SU-DHL-6 (cell line): ENCODE measurements around the gene C10orf71.

ENCODE experiments used
- H2AFZ ChIP-seq: fragments of 200-600 bp; sonication (generic); 2 replicates; pipeline ENCODE4 v1.6.1; 2014; ENCODE audit warnings: low read depth, mild to moderate bottlenecking, moderate library complexity, mixed read lengths, antibody characterized with exemption, low read length; ENCODE audit not compliant: severe bottlenecking
- H3F3A ChIP-seq: fragments of 200-600 bp; shearing (Covaris generic); 2 replicates; pipeline ENCODE4 v1.6.0; 2016; ENCODE audit warnings: antibody characterized with exemption, mild to moderate bottlenecking; ENCODE audit not compliant: insufficient read depth
- H3K27ac ChIP-seq: fragments of 200-600 bp; sonication (generic); 2 replicates; pipeline ENCODE4 v1.5.1; 2016; ENCODE audit warnings: low read depth, mild to moderate bottlenecking, low read length, moderate library complexity, mixed read lengths
- H3K27me3 ChIP-seq: fragments of 200-600 bp; sonication (generic), shearing (Covaris generic); 2 replicates; pipeline ENCODE4 v1.6.0; 2014; ENCODE audit warnings: mild to moderate bottlenecking, low read length
- H3K36me3 ChIP-seq: fragments of 200-600 bp; sonication (generic); 2 replicates; pipeline ENCODE4 v1.6.1; 2014; ENCODE audit warnings: mild to moderate bottlenecking, low read length, mixed read lengths
- H3K4me2 ChIP-seq: fragments of 300-600, 200-600 bp; shearing (Covaris generic), sonication (generic); 2 replicates; pipeline ENCODE4 v1.6.0; 2014; ENCODE audit warnings: low read length, low read depth, mild to moderate bottlenecking; ENCODE audit not compliant: poor library complexity, severe bottlenecking
- H3K4me3 ChIP-seq: fragments of 200-600 bp; sonication (generic); 2 replicates; pipeline ENCODE4 v1.5.1; 2014; ENCODE audit warnings: antibody characterized with exemption, low read length, mild to moderate bottlenecking, mixed read lengths; ENCODE audit not compliant: insufficient read depth, poor library complexity, severe bottlenecking
- H3K79me2 ChIP-seq: fragments of 200-600 bp; sonication (generic); 2 replicates; pipeline ENCODE4 v1.6.1; 2014; ENCODE audit warnings: mild to moderate bottlenecking, low read length, moderate library complexity; ENCODE audit not compliant: insufficient read depth
- H3K9ac ChIP-seq: fragments of 200-600 bp; sonication (generic); 2 replicates; pipeline ENCODE4 v1.7.0; 2014; ENCODE audit warnings: mild to moderate bottlenecking, low read length
- H3K9me2 ChIP-seq: fragments of 200-600 bp; sonication (generic); replicated peaks from 2 replicates; pipeline ENCODE4 v1.6.1; 2014; ENCODE audit warnings: low read length; ENCODE audit not compliant: insufficient read depth
- H3K9me3 ChIP-seq: fragments of 200-600 bp; sonication (generic); 2 replicates; pipeline ENCODE4 v1.6.1; 2014; ENCODE audit warnings: low read length, mixed read lengths; ENCODE audit not compliant: insufficient read depth
- H4K20me1 ChIP-seq: fragments of 200-600 bp; sonication (generic); 2 replicates; pipeline ENCODE4 v1.6.1; 2014; ENCODE audit warnings: low read depth, mild to moderate bottlenecking, antibody characterized with exemption, low read length, moderate library complexity, mixed read lengths
- CTCF ChIP-seq: fragments of 200-600 bp; sonication (generic); IDR thresholded peaks from one replicate; pipeline ENCODE4 v1.5.1; 2017; ENCODE audit warnings: antibody characterized with exemption, mild to moderate bottlenecking, low read length, moderate library complexity; ENCODE audit not compliant: insufficient read depth, poor library complexity, severe bottlenecking
- EZH2phosphoT487 ChIP-seq: fragments of 200-600 bp; sonication (generic), shearing (Covaris generic); conservative IDR thresholded peaks from 2 replicates; pipeline ENCODE4 v1.6.1; 2018; ENCODE audit warnings: mild to moderate bottlenecking, antibody characterized with exemption, low read length, moderate library complexity, mixed read lengths

C10orf71 gene

GRCh38 chr10:49310901-49311554 lies 12.1 kb downstream of the C10orf71 start:
- TF ChIP-seq CTCF (no peak), EZH2phosphoT487 (no peak)
- Histone ChIP-seq H3K27ac (no peak overlapping the region), H3K9me2 (no peaks in the 10 kb centered on the region), H3K4me2 (no peak overlapping the region), H3K27me3 (no peaks in the 10 kb centered on the region), H4K20me1 (no peaks in the 10 kb centered on the region), H3K79me2 (no peaks in the 10 kb centered on the region), H2AFZ (no peak overlapping the region), H3K4me3 (no peak overlapping the region), H3K36me3 (no peaks in the 10 kb centered on the region), H3K9me3 (no peaks in the 10 kb centered on the region), H3K9ac (no peak overlapping the region), H3F3A (no peaks in the 10 kb centered on the region)

GRCh38 chr10:49311555-49312236 lies 12.7 kb downstream of the C10orf71 start:
- Histone ChIP-seq H3K4me3 (no peak overlapping the region), H3K9me2 (no peaks in the 10 kb centered on the region), H3K4me2 (no peak overlapping the region), H4K20me1 (no peaks in the 10 kb centered on the region), H3K9ac (no peak overlapping the region), H3K79me2 (no peaks in the 10 kb centered on the region), H3K9me3 (no peaks in the 10 kb centered on the region), H2AFZ (no peak overlapping the region), H3K36me3 (no peaks in the 10 kb centered on the region), H3K27me3 (no peaks in the 10 kb centered on the region), H3K27ac (no peak overlapping the region), H3F3A (no peaks in the 10 kb centered on the region)
- TF ChIP-seq CTCF: no peak
- TF ChIP-seq EZH2phosphoT487: no peak

GRCh38 chr10:49312246-49312869 lies 13.4 kb downstream of the C10orf71 start:
- H3K9ac ChIP-seq: no peak overlapping the region
- TF ChIP-seq CTCF (no peak), EZH2phosphoT487 (no peak)
- H3F3A ChIP-seq: no peaks in the 10 kb centered on the region
- H3K9me3 ChIP-seq: no peaks in the 10 kb centered on the region
- no peak overlapping the region for H2AFZ ChIP-seq
- H3K4me3 ChIP-seq: no peak overlapping the region
- no peaks in the 10 kb centered on the region for H3K36me3 ChIP-seq
- H4K20me1 ChIP-seq: no peaks in the 10 kb centered on the region
- H3K9me2 ChIP-seq: no peaks in the 10 kb centered on the region
- no peaks in the 10 kb centered on the region for H3K79me2 ChIP-seq
- H3K4me2 ChIP-seq: no peak overlapping the region
- no peaks in the 10 kb centered on the region for H3K27me3 ChIP-seq
- no peak overlapping the region for H3K27ac ChIP-seq
